Uterus (tissue), 2 donors: ENCODE measurements around the gene ABCG1.

ENCODE experiments used
- POLR2A ChIP-seq, 2 donors: fragments of 450-650 bp; IDR thresholded peaks; one replicate each; pipeline ENCODE4 v1.6.1; 2016; ENCODE audit warnings: antibody characterized with exemption in 2 of 2, mild to moderate bottlenecking in 1 of 2, moderate library complexity in 1 of 2
- TF ChIP-seq, protein P1 (sequence below), 4 experiments: fragments of 200-600 bp in 2 of 4; fragments of 450-650 bp in 2 of 4; sonication (generic) in 2 of 4; IDR thresholded peaks; one replicate each; pipeline ENCODE4 v1.5.1; 2016 to 2019; ENCODE audit warnings: antibody characterized with exemption in 4 of 4, mild to moderate bottlenecking in 2 of 4, moderate library complexity in 1 of 4

DNA sequence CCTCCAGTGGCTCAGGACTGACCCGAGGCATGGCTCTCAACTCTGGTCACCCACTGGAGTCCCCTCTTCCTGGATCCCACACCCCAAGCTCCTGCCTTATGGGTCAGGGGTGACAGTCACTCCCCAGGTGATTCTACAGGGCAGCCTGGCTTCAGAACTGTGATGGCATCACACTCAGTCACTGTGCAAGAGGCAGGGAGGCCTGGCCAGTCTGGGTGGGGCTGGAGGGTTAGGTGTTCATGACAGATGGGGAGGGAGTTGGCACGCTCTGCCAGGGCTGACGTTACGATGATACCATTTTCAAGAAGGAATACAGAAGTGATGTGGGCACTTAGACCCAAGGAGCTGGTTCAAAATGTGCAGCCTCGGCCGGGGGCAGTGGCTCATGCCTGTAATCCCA is 25.2 kb upstream of the ABCG1 start:
- TF ChIP-seq, protein P1, sequence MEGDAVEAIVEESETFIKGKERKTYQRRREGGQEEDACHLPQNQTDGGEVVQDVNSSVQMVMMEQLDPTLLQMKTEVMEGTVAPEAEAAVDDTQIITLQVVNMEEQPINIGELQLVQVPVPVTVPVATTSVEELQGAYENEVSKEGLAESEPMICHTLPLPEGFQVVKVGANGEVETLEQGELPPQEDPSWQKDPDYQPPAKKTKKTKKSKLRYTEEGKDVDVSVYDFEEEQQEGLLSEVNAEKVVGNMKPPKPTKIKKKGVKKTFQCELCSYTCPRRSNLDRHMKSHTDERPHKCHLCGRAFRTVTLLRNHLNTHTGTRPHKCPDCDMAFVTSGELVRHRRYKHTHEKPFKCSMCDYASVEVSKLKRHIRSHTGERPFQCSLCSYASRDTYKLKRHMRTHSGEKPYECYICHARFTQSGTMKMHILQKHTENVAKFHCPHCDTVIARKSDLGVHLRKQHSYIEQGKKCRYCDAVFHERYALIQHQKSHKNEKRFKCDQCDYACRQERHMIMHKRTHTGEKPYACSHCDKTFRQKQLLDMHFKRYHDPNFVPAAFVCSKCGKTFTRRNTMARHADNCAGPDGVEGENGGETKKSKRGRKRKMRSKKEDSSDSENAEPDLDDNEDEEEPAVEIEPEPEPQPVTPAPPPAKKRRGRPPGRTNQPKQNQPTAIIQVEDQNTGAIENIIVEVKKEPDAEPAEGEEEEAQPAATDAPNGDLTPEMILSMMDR (IDR thresholded peaks at IDR 0.05), result no peak
- TF ChIP-seq POLR2A (IDR thresholded peaks at IDR 0.05), result no peak
